GM12891 (cell line): ENCODE results near the gene ITGB4.

Source experiments
- PAX5 ChIP-seq: IDR thresholded peaks from 2 replicates; pipeline ENCODE4 v1.6.1; 2011; ENCODE audit warnings: low read length, moderate library complexity, mild to moderate bottlenecking; ENCODE audit not compliant: insufficient read depth, severe bottlenecking
- POLR2A ChIP-seq: IDR thresholded peaks from 2 replicates; pipeline ENCODE4 v1.6.1; 2011; ENCODE audit warnings: low read depth, low read length, control low read depth
- POLR2AphosphoS5 ChIP-seq: IDR thresholded peaks from 2 replicates; pipeline ENCODE4 v1.6.1; 2011; ENCODE audit warnings: low read depth, low read length, control low read depth
- POU2F2 ChIP-seq: IDR thresholded peaks from 2 replicates; pipeline ENCODE4 v1.6.1; 2011; ENCODE audit warnings: low read depth, mild to moderate bottlenecking, control low read depth, low read length, moderate library complexity
- SPI1 ChIP-seq: IDR thresholded peaks from 2 replicates; pipeline ENCODE4 v1.6.1; 2011; ENCODE audit warnings: low read depth, low read length, control low read depth
- TAF1 ChIP-seq: IDR thresholded peaks from 2 replicates; pipeline ENCODE4 v1.6.1; 2011; ENCODE audit warnings: low read depth, low read length, control low read depth

GRCh38 chr17:75692976-75693375 is 28.3 kb upstream of the ITGB4 start:
- TF ChIP-seq TAF1 (no peak), POLR2A (no peak), POLR2AphosphoS5 (no peak), POU2F2 (no peak), PAX5 (no peak), SPI1 (no peak)
